HG03025 (cell line): Measurements from ENCODE around the gene RARB.

ENCODE experiments used
- ATAC-seq: cut with Tn5 transposase; IDR thresholded peaks from one replicate; pipeline ENCODE4 v1.9.1; 2021; ENCODE audit warnings: mild to moderate bottlenecking, moderate library complexity; ENCODE audit not compliant: unreplicated experiment, low FRiP score

Gene RARB

DNA sequence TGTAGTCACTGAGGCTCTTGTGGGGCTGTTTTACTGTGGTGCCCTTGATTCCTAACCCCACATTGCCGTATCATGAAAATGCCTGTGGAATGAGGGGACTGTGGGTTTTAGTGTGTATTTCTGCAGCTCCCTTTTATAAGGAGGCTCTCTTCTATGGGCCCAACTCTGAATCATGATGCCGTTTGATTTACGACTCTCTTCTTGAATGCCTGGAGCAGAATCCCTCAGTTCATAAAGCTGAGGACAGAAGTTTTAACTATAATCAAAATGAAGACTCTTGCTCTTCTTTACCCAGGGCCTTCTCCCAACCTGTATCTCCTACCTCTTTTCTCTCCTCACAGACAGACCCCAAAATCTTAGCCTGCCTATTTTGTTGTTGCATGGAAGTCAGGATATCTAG is 109.5 kb downstream of the RARB start:
- no peak for ATAC-seq

- ATAC-seq, result no peak
These were observed 112.2 kb downstream of the RARB start for GRCh38 chr3:25540273-25540672.

DNA sequence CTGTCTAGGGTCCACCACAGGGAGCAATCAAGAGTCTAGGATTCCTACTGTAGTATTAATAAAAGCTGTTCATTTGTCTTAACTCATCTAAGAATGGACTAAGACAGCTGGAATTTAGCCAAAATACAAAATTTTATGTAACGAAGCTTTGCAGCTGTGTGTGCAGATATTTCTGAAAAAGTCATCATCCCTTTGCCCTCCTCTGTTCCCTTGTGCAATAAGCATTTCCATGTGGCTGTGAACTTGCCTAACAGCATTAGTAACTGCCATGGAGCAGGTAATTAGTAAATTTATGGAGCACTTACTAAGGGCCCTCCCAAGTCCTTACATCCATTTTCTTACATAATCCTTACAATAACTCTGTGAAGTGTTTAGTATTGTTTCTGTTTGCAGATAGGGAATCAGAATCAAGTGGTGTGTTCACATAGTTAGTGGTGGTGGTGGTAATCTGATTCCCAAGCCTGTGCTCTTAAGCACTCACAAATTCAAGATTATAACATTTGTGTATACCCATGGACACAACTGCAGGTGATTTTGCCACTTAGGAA is 114.5 kb downstream of the RARB start:
- ATAC-seq, result no peak

GRCh38 chr3:25547103-25547502 is 119.0 kb downstream of the RARB start:
- ATAC-seq, result no peak

- ATAC-seq, result no peak
These were observed 120.0 kb downstream of the RARB start for GRCh38 chr3:25547943-25548674.

DNA sequence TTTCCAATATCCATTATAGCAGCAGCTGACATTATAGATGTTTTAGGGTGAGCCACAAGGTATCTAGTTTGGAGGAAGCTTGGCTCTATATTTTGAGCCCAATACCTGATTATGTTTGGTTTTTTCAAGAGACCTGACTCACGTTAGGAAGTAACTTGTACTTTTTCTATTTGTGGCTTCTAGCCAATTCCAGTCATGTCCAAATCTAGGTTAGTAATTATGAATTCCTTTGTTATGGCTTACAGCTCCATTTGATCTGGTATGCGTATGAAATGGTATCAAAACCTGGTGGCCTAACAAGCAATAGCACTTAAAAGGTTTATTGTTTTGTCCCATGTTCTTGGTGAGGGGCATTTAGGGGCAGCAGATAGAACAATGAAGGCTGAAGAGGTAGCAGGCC is 120.8 kb downstream of the RARB start:
- ATAC-seq, result no peak

GRCh38 chr3:25552251-25552650 is 124.2 kb downstream of the RARB start:
- no peak for ATAC-seq

DNA sequence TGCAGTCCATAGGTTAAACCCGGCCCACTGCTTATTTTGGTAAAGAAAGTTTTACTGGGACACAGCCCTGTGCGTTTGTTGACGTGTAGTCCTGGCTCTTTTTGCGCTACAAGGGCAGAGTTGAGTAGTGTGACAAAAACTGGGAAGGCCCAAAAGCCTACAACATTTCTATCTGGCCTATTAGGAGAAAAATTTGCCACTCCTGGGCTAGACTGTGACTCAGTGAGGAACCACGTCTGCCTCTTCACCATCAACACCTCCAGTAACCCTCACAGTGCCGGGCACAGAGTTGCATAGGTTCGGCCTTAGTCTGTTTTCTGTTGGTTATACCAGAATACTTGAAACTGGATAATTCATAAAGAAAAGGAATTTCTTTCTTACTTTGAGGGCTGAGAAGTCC is 126.3 kb downstream of the RARB start:
- ATAC-seq, result no peak

DNA sequence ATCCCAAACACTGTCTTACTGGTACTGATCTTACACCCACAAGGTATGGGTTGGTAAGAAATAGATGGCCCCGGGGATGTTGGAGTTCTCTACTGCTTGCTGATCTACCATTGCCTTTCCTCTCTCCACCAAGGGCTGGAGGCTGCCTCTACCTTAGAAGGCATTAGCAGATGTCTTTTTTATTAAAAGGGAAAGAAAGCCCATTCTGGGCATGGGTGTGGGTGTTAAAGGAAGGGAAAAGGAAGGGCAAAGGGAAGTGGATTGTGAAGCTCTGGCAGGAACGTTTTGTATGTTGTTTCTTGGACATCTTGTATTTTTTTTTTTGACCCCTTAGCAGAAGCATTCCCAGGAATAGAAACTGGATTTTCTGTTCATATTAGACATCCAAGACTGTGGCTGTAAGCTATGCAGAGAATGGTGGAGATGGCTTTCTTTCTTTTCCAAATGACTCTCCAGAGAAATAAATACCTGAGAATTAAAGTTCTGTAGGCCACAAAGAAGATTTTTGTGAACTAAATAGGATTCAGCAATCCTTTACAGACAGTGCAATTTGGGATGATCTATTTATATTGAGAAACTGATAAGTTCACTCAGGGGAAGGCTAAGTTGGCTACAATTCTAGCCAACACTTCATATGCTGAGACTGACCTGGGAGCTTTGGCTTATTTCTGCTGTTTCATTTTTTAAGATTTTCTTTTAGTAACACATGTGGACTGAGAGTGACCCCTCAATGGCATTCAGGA is 127.8 kb downstream of the RARB start:
- ATAC-seq, result no peak

- no peak for ATAC-seq
These were observed 128.4 kb downstream of the RARB start for GRCh38 chr3:25556447-25556846.

- ATAC-seq, result no peak
These were observed 129.6 kb downstream of the RARB start for GRCh38 chr3:25557694-25558093.

DNA sequence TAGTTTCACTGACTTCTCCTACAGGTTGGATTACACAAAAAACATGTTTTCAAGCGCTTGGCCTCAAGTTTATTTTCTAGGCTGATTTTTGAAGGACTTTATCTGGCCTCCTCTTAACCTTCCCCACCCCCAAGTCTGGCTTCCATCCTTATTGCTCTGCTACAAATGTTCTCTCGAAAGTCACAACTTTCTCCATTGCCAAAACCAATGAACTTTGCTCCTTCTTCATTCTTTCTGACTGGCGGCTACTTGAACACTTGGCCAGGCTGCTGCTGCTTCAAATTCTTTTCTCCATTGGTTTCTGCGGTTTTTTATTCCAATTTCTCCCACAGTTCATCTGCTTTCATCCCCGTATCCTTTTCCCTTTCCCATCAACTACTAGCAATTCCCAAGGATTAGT is 130.1 kb downstream of the RARB start:
- no peak for ATAC-seq

- ATAC-seq, result no peak
These were observed 130.7 kb downstream of the RARB start for GRCh38 chr3:25558796-25559195.

DNA sequence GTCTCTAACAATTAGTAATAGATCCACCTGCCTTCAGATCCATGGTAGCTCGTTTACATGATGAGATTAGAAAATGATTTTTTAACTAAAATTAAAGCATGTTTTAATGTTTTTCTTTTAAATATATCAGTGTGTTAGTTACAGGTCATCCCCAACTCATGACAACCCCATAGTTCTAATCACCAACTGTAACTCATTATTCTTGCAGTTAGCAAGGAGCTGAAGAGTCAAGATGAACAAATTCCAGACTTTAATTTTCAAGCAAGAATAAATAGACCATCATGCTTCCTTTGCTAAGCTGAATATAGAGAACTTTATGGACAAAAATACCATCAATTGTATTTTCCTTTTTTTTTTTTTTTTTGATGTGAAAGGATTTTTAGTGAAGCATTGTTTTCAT is 135.5 kb downstream of the RARB start:
- ATAC-seq, result no peak

DNA sequence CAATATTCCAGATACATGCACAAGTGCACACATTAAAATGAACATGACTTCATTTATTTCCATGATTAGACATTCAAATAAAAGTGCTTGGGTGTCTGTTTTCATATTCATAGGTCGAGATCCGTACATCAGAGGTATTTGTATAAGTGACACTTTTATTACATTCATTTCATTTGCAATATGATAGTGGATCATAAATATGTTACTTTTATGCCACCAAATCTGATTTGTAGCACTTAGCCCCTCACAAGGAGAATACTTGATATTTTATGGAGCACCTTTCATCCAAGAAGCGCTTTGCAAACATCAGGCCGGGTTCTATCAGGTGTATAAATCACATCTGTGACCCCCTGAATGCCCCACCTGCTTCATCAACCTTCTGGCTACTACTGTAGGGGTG is 136.0 kb downstream of the RARB start:
- ATAC-seq, result no peak

GRCh38 chr3:25565807-25566206 is 137.7 kb downstream of the RARB start:
- ATAC-seq, result no peak

GRCh38 chr3:25566358-25566920 is 138.4 kb downstream of the RARB start:
- ATAC-seq, result no peak

DNA sequence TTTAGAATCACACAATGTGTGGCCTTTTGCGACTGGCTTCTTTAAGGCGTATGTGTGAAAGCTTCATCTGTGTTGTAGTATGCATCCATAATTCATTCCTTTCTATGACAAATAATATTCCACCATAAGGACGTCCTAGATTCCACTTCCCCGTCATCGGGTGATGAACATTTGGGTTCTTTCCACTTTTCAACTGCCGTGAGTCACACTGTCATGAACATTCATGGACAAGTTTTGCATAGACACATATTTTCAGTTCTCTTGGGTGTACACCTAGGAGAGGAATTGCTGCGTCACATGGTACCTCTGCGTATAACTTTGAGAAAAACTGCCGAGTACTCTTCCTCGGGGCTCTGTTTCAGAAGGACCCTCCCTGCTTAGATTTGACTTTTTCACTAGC is 139.3 kb downstream of the RARB start:
- no peak for ATAC-seq

DNA sequence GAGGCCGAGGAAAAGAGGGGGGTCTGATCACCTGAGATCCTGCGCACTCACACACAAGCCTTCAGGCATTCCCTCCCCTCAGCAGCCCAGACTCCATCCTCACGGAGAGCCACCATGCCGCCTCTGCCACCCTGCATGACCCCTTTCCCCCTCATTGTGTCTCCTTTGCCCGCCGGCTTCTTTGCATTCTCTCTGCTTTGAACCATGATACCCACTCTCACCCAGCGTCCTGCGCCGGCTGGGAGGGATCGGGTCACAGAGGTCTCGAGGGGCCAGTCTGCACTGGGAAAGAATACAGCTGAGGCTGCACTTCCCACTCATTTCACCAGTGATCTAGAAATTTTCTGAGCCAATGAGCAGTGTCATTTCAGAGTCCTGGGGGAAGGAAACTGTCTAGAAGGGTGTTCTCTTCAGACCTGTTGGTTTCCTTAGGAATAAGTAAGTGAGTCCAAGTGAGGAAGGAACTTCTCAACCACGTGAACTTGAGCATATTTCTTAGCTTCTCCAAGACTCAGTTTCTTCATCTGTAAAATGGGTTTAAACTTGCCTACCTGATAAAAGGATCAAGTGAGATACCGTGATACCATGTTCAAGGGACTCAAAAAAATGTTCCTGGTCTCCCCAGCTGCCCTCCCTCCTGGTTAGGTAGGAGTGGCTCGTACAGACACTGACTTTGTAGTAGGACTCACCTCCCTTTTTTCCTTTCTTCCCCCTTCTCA is 139.9 kb downstream of the RARB start:
- no peak for ATAC-seq

- no peak for ATAC-seq
These were observed 140.5 kb downstream of the RARB start for GRCh38 chr3:25568525-25569078.

- ATAC-seq, result no peak
These were observed 143.2 kb downstream of the RARB start for GRCh38 chr3:25571285-25571684.
